Measurements from ENCODE around the gene COL19A1.

The COL19A1 gene

DNA sequence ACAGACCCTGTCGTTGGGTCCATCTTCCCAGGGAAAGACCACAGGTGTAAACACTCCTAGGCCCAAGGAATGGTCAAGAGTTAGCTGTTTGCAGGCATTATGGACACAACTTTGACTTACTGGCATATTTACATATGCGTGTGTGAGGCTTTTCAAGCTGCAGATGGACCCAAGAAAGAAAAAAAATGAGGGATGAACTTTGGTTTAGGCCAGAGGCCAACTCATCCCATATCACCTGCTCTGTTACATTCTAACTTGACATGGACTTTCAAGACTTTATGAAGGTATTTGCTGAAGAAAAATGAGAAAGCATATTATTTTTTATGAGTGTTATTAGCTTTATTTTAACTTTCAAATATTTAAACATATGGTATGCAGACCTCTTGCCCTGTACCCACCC, 6.9 kb downstream of the COL19A1 start:
- no peak overlapping the region for H3K27ac ChIP-seq
- TF ChIP-seq Cebpa-rat (IDR thresholded peaks at IDR 0.05), result no peak

DNA sequence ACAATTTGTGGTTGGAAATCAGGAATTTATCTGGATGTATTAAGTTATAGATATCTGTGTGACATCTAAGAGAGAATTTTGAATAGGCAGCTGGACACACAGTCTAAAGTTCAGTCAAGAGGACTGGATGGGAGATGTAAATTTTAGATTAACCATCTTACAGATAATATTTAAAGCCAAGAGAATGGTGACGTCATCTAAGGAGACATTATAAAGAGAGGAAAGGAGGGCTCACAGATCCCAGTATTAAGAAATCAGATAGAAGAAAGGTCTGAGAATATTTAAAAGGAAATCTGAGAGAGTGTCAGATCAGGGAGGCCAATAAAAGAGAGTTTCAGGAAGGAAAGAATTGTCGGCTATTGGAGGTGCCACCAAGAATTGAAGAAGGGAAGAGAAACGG, 9.4 kb downstream of the COL19A1 start:
- Histone ChIP-seq H4K20me1 (no peaks in the 10 kb centered on the region), H3K9ac (no peak overlapping the region), H3K9me3 (replicated peaks in 1 of 11) (no peaks in the 10 kb centered on the region), H3K27ac (no peak overlapping the region), H3K27me3 (no peaks in the 10 kb centered on the region), H3K4me2 (no peak overlapping the region), H3K36me3 (no peaks in the 10 kb centered on the region), H3K4me1 (peaks cover 0 to 1% (median 0%) of the 10 kb centered on the region in 10 experiments; a peak in 3 of 20 replicates), H3K4me3 (no peak overlapping the region)
- TF ChIP-seq Cebpa-rat (IDR thresholded peaks at IDR 0.05), result no peak

More for the DNA sequence above, 6.9 kb downstream of the COL19A1 start:
- H3K4me1 ChIP-seq, result no peaks in the 10 kb centered on the region
- no peak overlapping the region for H3K4me3 ChIP-seq
- H3K4me2 ChIP-seq, result no peak overlapping the region
- H3K27me3 ChIP-seq, result peaks cover 2 to 9% (median 8%) of the 10 kb centered on the region in 11 experiments; a peak in 21 of 22 replicates
- no peaks in the 10 kb centered on the region for H3K36me3 ChIP-seq
- H4K20me1 ChIP-seq, result no peaks in the 10 kb centered on the region
- no peak overlapping the region for H3K9ac ChIP-seq
- H3K9me3 ChIP-seq (replicated peaks in 1 of 11), result no peaks in the 10 kb centered on the region

DNA sequence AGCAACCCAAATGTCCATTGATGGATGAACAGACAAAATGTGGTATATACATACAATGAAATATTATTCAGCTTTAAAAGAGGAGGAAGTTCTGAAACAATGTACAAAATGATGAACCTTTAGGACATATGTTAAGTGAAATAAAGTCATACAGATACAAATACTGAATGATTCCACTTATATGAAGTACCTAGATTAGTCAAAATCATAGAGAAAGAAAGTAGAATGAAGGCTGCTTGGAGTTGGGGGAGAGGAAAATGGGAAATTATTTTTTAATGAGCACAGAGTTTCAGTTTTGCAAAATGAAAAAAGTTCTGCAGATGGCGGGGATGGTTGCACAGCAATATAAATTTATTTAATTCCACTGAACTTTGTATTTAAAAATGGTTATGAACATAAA, 12.4 kb downstream of the COL19A1 start:
- H3K27me3 ChIP-seq, result no peaks in the 10 kb centered on the region
- TF ChIP-seq Cebpa-rat (IDR thresholded peaks at IDR 0.05), result no peak

DNA sequence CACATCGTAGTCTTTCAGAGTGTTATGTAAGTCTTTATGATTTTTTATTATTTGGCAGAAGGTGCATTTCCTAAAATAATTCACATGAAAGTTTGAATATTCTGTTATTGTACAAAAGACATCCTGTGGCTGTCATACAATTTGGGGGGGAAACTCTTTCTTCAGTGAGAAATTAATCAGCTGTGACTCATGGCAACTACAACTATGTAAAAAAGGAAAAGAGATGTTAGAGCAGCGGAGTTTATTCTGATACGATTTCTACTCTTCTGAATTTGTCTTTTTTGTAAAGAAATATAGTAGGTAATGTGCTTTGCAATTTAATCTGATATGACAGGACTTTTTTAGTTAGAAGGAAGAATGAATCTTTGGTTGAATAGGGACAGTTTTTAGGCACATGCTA, 14.2 kb downstream of the COL19A1 start:
- TF ChIP-seq Cebpa-rat (IDR thresholded peaks at IDR 0.05), result no peak
- H3K4me1 ChIP-seq, result peaks cover 0 to 16% (median 9%) of the 10 kb centered on the region in 10 experiments; a peak in 13 of 20 replicates
- no peak overlapping the region for H3K27ac ChIP-seq
- H3K9me3 ChIP-seq (replicated peaks in 1 of 11), result no peaks in the 10 kb centered on the region
- peak overlapping the region in 3 of 11 experiments; percentile 9 to 21 (median 9); a peak in 2 of 22 replicates for H3K4me2 ChIP-seq
- no peaks in the 10 kb centered on the region for H4K20me1 ChIP-seq
- H3K36me3 ChIP-seq, result no peaks in the 10 kb centered on the region
- no peak overlapping the region for H3K4me3 ChIP-seq
- no peak overlapping the region for H3K9ac ChIP-seq
- no peaks in the 10 kb centered on the region for H3K27me3 ChIP-seq

More for the DNA sequence above, 12.4 kb downstream of the COL19A1 start:
- Histone ChIP-seq H3K4me2 (no peak overlapping the region), H4K20me1 (no peaks in the 10 kb centered on the region), H3K27ac (no peak overlapping the region), H3K4me3 (no peak overlapping the region), H3K9me3 (replicated peaks in 1 of 11) (no peaks in the 10 kb centered on the region), H3K36me3 (no peaks in the 10 kb centered on the region), H3K4me1 (peaks cover 0 to 16% (median 9%) of the 10 kb centered on the region in 10 experiments; a peak in 13 of 20 replicates), H3K9ac (no peak overlapping the region)

DNA sequence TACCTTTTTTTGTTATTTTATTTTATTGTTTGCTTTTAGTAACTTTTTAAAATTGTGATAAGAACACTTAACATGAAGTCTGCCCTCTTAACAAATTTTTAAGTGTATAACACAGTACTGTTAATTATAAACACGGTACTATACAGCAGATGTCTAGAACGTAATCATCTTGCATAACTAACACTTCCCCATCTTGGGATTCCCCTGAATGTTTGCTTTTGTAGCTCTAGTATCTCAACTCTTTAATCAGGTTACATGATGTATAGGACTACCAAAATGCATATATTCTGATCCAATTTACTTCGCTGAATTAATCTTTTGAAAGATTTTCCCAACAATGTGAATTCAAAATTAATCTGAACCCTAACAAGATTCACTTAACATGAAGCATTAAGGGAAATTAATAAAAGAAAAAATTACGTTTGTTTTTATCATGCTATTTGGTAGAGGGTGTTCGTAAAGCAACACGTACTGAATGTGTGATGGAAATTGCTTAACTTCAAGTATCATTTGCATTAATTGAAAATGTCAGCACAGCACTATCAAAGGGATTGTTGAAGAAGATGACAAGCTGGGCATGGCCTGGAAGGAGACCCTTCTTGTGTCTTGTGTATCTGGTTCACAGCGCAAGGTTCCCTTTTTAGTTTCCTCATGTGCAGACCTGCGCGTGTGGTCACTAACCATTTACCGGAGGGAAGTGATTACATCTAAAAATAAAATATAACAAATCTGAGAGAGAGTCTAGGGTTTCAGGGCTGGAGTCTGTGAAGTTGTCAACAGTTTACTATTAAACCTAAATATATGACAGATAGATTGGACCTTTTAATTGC, 15.2 kb downstream of the COL19A1 start:
- Histone ChIP-seq H3K9ac (no peak overlapping the region), H3K4me2 (peak overlapping the region in 9 of 11 experiments; percentile 9 to 54 (median 34); a peak in 15 of 22 replicates), H3K36me3 (no peaks in the 10 kb centered on the region), H3K4me3 (no peak overlapping the region), H3K9me3 (replicated peaks in 1 of 11) (no peaks in the 10 kb centered on the region), H4K20me1 (no peaks in the 10 kb centered on the region), H3K4me1 (peaks cover 0 to 16% (median 9%) of the 10 kb centered on the region in 10 experiments; a peak in 13 of 20 replicates), H3K27me3 (no peaks in the 10 kb centered on the region), H3K27ac (peak overlapping the region in 1 of 11 experiments; percentile 26; a peak in 1 of 22 replicates)
- TF ChIP-seq Cebpa-rat (IDR thresholded peaks at IDR 0.05), result no peak

DNA sequence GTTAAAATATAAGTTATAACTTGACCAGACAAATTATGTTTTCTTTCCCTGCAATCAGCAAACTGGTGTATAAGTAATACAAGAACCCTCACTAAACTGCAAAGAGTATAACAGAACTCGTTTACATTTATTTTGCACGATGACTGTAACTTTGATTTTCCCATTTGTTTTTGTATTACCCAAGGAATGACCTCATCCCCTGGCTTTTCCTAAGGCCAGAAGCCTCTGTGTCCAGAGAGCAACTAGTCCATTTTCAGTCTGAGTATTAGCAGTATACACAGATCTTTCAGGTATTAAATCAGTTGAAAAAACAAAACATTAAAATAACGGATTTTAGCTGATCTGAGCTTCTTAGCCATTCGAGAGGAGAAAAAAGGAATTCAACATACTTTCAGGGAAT, 17.2 kb downstream of the COL19A1 start:
- H3K4me1 ChIP-seq, result peaks cover 0 to 16% (median 9%) of the 10 kb centered on the region in 10 experiments; a peak in 13 of 20 replicates
- H3K27me3 ChIP-seq, result no peaks in the 10 kb centered on the region

DNA sequence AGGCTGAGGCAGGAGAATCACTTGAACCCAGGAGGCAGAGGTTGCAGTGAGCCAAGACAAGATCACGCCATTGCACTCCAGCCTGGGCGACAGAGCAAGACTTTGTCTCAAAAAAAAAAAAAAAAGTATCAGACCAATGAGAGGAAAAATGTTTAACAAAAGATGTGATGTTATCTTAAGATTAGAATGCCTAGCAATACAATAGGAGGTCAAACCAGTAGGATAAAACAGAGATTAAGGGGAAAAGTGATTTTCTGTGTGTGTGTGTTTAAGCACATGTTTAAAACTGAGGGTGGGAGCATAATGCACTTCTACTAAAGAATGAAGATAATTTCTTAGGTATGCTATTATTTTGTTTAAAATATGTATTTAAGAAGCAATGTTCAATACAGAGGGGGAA, 17.9 kb downstream of the COL19A1 start:
- no peaks in the 10 kb centered on the region for H3K27me3 ChIP-seq
- H3K4me3 ChIP-seq, result no peak overlapping the region
- peaks cover 0 to 16% (median 9%) of the 10 kb centered on the region in 10 experiments; a peak in 13 of 20 replicates for H3K4me1 ChIP-seq
- H3K4me2 ChIP-seq, result no peak overlapping the region
- peaks cover 0 to 3% (median under 1%) of the 10 kb centered on the region in 11 experiments; a peak in 12 of 22 replicates for H3K9me3 ChIP-seq (replicated peaks in 1 of 11)
- TF ChIP-seq Cebpa-rat (IDR thresholded peaks at IDR 0.05), result no peak
- H3K27ac ChIP-seq, result no peak overlapping the region
- no peaks in the 10 kb centered on the region for H3K36me3 ChIP-seq
- H4K20me1 ChIP-seq, result no peaks in the 10 kb centered on the region
- no peak overlapping the region for H3K9ac ChIP-seq

More for the DNA sequence above, 17.2 kb downstream of the COL19A1 start:
- Histone ChIP-seq H4K20me1 (no peaks in the 10 kb centered on the region), H3K9ac (no peak overlapping the region), H3K36me3 (no peaks in the 10 kb centered on the region), H3K9me3 (replicated peaks in 1 of 11) (no peaks in the 10 kb centered on the region), H3K4me3 (no peak overlapping the region), H3K4me2 (no peak overlapping the region), H3K27ac (no peak overlapping the region)
- TF ChIP-seq Cebpa-rat (IDR thresholded peaks at IDR 0.05), result no peak

DNA sequence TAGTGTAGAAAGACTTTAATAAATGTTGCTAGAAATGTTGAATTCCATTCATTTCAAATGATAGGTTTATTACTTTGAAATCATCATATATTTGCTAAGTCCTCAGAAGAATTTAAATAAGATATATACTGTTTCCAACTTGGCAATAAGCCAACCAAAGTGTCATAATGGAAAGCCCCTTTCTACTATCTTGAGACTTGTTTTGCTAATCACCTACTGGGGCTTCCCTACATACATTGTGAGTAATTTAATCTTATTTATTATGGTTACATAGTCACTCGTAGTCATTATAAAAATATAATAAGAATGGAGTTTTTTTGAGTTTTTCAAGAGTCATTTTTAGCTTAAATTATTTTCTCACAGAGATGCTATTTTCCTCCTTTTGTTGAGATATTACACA, 20.7 kb downstream of the COL19A1 start:
- Histone ChIP-seq H3K27ac (no peak overlapping the region), H3K4me1 (peaks cover 0 to 3% (median 1%) of the 10 kb centered on the region in 10 experiments; a peak in 8 of 20 replicates), H3K4me2 (no peak overlapping the region), H3K27me3 (no peaks in the 10 kb centered on the region), H3K4me3 (no peak overlapping the region), H4K20me1 (no peaks in the 10 kb centered on the region), H3K9me3 (replicated peaks in 1 of 11) (peaks cover 5 to 11% (median 9%) of the 10 kb centered on the region in 11 experiments; a peak in 18 of 22 replicates), H3K36me3 (no peaks in the 10 kb centered on the region), H3K9ac (no peak overlapping the region)
- no peak for TF ChIP-seq Cebpa-rat (IDR thresholded peaks at IDR 0.05)

DNA sequence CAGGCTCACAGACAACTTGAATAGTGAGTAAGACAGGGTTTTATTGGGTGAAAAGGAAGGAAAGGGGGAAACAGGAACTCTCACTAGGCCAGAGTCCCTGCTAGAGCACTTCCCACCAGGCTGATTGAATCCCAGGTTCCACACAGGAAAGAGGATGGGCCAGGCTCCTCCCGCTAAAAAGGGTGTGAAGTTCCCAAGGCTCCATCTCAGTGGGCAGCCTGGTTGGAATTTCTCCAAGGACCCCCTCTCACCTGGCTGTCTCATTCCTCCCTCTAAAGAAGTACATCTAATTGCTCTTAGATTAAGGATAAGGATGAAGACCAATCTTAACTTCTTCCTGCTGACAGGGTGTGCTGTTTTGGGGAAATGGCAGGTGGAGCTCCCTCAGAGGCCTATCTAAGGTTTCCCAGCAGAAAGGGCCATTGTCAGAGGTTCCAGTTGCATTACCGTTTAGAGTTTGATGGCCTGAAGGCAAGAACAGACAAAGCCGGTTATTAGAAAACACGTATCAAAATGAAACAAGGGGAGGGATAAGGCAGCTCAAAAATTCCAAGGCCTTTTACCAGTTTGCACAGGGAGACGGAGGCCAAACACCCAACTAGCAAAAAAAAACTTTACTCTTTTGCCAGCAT, 21.5 kb downstream of the COL19A1 start:
- Histone ChIP-seq H3K9ac (no peak overlapping the region), H3K27ac (no peak overlapping the region), H4K20me1 (no peaks in the 10 kb centered on the region), H3K27me3 (no peaks in the 10 kb centered on the region), H3K9me3 (replicated peaks in 1 of 11) (peaks cover 5 to 11% (median 9%) of the 10 kb centered on the region in 11 experiments; a peak in 18 of 22 replicates), H3K4me2 (no peak overlapping the region), H3K36me3 (no peaks in the 10 kb centered on the region), H3K4me1 (no peaks in the 10 kb centered on the region), H3K4me3 (no peak overlapping the region)
- TF ChIP-seq Cebpa-rat (IDR thresholded peaks at IDR 0.05), result no peak
